DOHH2 (cell line): ENCODE results near the gene CANT1.

Experiments used
- EZH2phosphoT487 ChIP-seq: fragments of 200-600 bp; sonication (generic); IDR thresholded peaks from 2 replicates; pipeline ENCODE4 v1.6.1; 2017; ENCODE audit warnings: borderline replicate concordance, mild to moderate bottlenecking, antibody characterized with exemption, low read length, moderate library complexity, mixed read lengths
- TF ChIP-seq, protein P1 (sequence below): fragments of 200-600 bp; sonication (generic); IDR thresholded peaks from one replicate; pipeline ENCODE4 v1.5.1; 2014; ENCODE audit warnings: antibody characterized with exemption, mild to moderate bottlenecking, low read depth, low read length; ENCODE audit not compliant: poor library complexity, severe bottlenecking

DNA sequence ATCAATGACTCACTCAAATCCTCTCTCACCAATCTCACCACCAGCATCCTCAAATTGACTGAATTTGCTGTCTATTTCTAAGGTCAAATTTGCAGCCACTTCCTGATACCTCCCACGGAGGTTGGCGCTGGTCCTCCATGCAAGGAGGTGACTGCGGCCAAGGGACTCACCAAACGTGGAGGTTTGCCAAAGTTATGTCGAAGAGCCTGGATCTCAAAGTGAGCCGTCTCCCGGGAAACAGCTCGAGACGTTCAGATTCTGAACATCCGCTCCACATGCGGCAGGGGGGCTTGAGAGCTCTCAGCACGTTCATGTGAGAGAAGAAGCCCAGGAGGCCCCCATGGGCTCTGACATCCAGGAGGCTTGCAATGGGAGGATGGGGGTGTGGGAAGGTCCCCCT is 52.4 kb downstream of the CANT1 start:
- TF ChIP-seq, protein P1, sequence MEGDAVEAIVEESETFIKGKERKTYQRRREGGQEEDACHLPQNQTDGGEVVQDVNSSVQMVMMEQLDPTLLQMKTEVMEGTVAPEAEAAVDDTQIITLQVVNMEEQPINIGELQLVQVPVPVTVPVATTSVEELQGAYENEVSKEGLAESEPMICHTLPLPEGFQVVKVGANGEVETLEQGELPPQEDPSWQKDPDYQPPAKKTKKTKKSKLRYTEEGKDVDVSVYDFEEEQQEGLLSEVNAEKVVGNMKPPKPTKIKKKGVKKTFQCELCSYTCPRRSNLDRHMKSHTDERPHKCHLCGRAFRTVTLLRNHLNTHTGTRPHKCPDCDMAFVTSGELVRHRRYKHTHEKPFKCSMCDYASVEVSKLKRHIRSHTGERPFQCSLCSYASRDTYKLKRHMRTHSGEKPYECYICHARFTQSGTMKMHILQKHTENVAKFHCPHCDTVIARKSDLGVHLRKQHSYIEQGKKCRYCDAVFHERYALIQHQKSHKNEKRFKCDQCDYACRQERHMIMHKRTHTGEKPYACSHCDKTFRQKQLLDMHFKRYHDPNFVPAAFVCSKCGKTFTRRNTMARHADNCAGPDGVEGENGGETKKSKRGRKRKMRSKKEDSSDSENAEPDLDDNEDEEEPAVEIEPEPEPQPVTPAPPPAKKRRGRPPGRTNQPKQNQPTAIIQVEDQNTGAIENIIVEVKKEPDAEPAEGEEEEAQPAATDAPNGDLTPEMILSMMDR, result no peak
- no peak for TF ChIP-seq EZH2phosphoT487
